Hematopoietic multipotent progenitor cell treated with erythropoietin and hydrocortisone succinate and interleukin-3 and kit ligand, for 6 days (in vitro differentiated cells): ENCODE measurements around the gene GATA5.

Experiments used
- DNase-seq: peaks from one replicate; pipeline ENCODE4 v3.0.0-alpha.2; 2015

The GATA5 gene

DNA sequence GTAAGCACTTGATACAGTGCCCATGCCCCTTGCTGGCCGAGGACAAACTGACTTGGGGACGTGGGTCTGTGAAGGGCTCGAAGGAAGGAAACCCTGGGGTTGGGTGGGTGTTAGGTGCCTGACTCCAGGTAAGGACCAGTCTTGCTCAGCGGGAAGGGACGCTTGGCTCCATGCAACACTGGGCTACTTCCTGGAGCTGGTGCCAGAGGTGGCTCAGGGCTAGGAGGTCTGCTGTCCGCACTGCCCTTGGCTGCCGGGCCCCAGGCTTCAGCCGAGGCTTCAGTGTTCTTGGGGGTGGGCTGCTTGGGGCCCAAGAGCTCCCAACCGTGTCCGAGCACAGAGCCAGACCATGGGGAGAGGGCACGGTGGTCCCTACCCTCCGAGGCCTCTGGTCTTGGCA is 5.3 kb downstream of the GATA5 start:
- no peak for DNase-seq

DNA sequence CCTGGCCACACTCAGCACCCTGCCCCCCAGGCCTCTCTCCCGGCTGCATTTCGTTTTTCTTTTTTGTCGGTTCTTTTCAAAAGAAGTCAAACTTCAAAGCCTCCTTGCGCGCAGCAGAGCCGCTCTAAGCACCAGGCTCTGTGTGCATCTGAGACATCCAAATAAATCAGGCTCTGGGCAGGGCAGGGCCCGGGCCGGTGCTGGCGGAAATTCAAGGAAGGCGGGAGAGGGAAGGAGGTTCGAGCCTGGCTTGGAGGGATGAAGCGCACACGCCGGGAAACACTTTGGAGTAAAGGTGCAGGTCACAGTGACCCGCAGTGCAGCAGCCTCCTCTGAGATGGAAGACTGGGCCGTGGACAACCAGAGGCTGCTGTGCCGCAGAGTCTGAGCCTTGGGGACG is 5.8 kb downstream of the GATA5 start:
- DNase-seq: no peak

DNA sequence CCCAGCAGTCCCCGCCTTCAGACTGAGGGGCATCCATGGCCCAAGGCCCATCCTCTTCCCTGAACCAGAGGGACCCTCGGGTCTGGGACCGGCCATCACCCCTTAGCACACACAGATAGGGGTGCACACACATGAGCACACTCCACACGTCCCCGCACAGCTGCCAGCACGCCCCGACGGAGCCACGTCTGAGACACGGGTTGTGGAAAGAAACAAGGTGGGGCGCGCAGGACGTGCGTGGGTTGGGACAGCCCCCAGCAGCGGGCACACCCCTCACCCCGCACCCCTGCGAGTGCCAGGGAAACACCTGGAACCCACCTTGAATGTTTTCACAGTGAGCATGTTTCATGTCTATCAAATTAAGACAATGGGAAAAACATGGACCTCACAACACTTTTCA is 6.4 kb downstream of the GATA5 start:
- no peak for DNase-seq

GRCh38 chr20:62466806-62467537 is 8.8 kb downstream of the GATA5 start:
- no peak for DNase-seq

DNA sequence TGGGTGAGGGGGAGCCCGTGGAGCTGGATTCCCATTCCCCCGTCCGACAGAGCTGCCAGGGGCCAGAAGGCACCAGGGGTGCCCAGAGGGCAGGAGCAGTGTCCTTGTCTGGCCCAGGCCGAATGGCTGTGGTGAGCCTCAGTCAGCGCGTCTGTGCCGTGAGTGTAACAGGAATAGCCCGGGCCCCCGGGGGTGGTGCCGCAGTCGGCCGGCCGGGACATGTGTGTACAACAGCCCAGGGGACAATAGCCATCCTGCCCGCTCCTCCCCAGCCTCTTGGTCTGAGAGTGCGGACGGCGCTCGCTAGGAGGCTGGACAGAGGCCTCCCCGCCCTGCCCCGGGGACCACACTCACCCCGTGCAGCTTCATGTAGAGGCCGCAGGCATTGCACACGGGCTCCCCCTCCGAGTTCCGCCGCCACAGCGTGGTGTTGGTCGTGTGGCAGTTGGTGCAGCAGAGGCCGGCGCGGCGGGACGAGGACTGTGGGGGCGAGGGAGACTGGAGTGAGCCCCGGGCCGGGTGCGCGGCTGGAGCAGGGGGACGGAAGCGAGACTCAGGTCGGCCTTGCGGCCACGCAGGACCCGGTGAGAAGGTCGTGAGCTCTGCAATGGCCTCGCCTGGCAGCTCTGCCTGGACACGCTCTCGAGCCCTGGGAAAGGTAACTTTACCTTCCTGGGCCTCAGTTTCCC is 9.6 kb downstream of the GATA5 start:
- DNase-seq: no peak

DNA sequence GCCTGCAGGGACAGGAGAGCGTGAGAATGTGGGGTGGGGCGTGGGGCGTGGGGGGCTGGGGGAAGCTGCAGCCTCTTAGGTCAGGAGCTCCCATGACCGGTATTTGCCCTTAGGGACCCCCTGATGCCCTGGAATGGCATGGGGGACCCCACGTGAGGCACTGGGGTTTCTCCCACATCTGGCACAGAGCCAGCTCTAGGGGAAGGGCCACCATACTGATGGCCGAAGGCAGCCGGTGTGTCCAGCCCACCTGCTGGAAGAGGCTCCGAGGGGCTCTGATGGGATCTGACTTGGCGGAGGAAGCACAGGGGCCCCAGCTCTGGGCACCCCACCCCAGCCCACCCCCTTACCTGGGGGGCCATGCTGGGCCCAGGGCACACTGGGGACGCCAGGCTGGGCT is 10.8 kb downstream of the GATA5 start:
- no peak for DNase-seq

DNA sequence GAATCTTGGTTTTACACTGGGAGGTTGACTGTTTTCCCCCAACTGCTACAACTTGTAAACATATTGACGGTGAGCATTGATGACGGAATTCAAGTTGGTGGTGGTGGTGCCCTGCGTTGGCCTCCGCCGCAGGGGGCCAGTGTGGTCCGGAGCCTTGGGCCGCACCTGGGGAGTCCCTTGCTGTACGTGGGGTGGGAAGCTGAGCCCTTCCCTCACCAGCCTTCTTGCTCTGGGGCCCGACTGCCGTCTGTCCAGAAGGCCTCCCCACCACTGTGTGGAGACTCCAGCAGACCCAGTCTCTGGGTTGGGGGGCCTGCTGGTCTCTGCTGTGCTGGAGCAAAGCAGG is 11.4 kb downstream of the GATA5 start:
- DNase-seq: no peak

- DNase-seq: no peak
These were observed 12.0 kb downstream of the GATA5 start for GRCh38 chr20:62463651-62464424.

DNA sequence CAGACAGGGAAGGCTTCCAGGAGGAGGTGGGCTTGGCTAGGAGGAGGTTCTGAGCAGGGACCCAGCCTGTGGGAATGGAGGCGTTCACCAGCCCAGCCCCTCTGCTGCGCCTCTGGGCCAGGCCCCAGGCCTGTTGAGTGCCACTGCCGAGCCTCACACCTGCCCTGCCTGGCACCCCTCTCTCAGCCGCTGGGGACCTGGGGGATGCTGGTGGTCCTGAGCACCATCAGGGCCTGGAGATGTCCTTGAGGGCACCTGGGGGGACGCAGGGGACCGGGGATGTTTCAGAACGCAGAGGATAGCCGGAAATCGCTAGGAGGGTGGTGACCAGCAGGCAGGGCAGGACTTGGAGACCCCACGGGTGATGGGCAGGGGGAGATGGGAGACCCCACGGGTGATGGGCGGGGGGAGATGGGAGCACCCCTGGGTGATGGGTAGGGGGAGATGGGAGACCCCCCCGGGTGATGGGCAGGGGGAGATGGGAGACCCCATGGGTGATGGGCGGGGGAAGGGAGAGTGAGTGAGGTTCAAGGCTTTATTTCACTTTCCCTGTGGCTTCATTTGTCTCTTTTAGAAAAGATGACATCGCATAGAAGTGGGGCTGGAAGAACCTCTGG is 12.7 kb downstream of the GATA5 start:
- no peak for DNase-seq

GRCh38 chr20:62461834-62462233 is 14.0 kb downstream of the GATA5 start:
- DNase-seq: no peak

GRCh38 chr20:62461157-62461556 is 14.6 kb downstream of the GATA5 start:
- no peak for DNase-seq

DNA sequence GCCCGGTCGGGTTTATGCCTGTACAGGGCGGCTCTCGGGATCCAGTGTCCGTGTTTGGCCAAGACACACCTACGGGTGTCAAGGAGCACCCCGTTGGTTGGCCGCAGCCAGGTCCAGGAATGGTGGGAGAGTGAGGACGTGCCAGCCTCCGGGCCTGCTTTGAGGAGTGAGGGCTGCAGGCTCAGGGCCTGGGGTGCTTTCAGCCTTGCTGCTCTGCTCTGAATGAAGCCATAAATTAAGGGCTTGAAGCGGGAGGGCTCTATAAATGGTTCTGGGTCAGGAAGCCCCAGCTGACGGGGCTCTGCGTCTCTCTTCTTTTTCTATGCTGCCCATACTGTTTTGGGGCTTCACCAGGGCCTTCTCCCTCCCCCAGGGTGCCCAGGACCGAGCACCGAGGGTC is 15.1 kb downstream of the GATA5 start:
- no peak for DNase-seq

GRCh38 chr20:62459488-62459887 is 16.3 kb downstream of the GATA5 start:
- no peak for DNase-seq

DNA sequence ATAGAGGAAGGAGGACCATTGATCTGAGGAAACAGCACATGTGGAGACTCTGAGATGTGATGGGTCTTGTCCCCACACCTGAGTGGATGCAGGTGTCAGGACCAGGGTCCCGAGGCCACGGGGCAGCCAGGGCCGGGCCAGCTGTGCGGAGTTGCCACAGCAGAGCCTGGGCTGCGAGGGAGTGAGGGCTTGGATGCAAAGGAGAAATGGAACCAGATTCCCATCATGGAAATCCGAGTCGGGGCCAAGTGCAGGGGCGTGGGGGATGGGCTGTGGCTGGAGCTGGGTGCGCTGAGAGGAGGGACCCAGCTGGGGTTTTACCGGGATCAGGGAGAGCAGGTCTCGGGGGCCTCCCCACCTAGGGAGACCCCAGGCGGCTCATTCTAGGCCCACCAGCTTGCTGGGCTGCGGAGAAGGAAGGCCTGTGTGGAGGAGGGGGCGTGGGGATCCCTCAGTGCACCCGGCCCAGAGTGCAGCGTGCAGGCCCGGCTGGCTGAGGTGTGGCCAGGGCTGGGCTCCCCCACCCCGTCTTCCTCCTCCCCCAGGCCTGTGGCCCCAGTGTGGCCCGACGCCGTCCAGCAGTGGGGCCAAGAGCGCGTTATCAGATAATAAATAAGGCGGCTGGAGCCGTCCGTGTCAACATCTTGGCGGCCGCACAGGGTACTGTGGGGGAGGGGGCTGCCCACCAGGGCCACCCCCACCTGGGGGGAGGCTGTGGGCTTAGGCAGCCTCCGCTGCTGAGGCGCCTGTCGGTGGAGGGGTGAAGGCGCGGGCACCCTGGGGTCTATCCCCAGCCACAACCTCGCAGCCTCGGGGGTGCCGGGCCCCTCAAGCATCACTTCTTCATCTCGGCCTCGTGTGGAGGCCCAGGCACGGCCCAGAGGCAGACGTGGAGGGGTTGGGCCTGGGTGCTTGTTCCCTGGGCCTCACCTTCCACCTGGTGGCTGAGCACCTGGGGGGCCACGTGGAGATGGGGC is 17.2 kb downstream of the GATA5 start:
- no peak for DNase-seq

- no peak for DNase-seq
These were observed 18.0 kb downstream of the GATA5 start for GRCh38 chr20:62457831-62458230.

GRCh38 chr20:62457098-62457497 is 18.7 kb downstream of the GATA5 start:
- no peak for DNase-seq

DNA sequence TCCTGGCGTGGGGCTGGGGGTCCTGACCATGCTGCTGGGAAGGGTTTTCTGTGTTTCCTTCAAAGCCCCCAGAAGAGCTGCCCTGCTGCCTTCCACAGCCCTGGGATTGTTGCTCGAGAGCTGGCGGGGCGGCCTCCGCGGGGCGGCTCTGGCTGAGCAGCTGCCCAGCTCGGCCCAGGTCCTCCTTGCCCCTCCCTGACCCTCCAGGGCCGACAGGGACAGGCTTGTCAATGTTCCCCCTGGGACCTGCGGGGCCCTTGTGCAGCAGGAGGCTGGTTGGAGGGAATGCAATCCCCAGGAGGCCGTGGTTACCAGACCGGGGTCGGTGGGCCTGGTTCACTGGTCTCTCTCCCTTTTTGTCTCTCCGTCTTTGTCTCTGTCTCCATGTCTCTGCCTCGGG is 19.9 kb downstream of the GATA5 start:
- DNase-seq: no peak

DNA sequence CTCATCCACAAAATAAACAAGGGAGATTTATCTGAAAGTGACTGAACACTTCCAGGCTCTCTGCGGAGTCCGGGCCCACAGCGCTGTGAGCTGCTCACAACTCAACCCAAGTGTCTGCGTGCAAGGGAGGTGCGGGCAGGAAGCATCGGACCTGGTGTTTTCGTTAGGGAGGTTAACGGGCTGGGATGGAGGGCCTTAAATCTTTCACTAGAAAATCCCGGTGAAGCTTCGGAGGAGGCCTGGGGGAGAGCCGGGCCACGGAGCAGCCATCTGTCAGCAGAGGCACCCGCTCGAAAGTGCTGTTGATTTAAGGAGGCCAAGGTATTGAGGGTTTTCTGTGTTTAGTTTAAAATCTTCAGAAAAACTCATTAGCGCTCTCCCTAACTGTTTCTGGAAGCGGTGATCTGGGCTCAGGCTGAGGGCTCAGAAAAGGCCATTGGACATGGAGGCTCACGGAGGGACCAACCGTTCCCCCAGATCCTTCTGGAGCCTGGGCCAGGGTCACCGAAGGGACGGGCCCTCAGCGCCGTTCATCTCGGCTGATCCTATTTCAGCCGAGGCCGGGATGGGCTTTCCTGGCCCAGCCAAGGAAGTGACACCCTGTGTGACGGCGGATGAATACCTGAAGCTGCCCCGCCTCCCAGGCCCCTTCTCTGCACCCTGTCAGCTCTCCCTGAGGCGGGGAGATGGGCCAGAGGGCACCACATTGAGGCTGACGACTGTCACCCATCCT is 20.7 kb downstream of the GATA5 start:
- no peak for DNase-seq

GRCh38 chr20:62453186-62453808 is 22.5 kb downstream of the GATA5 start:
- no peak for DNase-seq

GRCh38 chr20:62452475-62453095 is 23.2 kb downstream of the GATA5 start:
- no peak for DNase-seq

GRCh38 chr20:62451970-62452369 is 23.8 kb downstream of the GATA5 start:
- DNase-seq: no peak
